OCI-M2 (cell line): Measurements from ENCODE around the gene VPS26C.

Source experiments
- DNase-seq: peaks from one replicate; lab custom pipeline; 2025; ENCODE audit not compliant: unreplicated experiment; lab: John Stamatoyannopoulos, UW

VPS26C gene

GRCh38 chr21:37266515-37267221 is 466 bp downstream of the VPS26C start:
- no peak for DNase-seq

- DNase-seq, result no peak
Observed at GRCh38 chr21:37264808-37265207, 2.3 kb downstream of the VPS26C start.

- DNase-seq, result no peak
Observed at GRCh38 chr21:37263827-37264600, 3.1 kb downstream of the VPS26C start.

- no peak for DNase-seq
Observed at GRCh38 chr21:37259426-37259825, 7.7 kb downstream of the VPS26C start.

- DNase-seq, result peak; percentile 98
Observed at GRCh38 chr21:37257967-37258877, 8.9 kb downstream of the VPS26C start.

- DNase-seq, result peak; percentile 98
Observed at GRCh38 chr21:37257511-37257966, 9.6 kb downstream of the VPS26C start.

- no peak for DNase-seq
Observed at GRCh38 chr21:37253991-37254390, 13.1 kb downstream of the VPS26C start.

GRCh38 chr21:37251294-37251634 is 15.9 kb downstream of the VPS26C start:
- peak; percentile 67 for DNase-seq

- DNase-seq, result no peak
Observed at GRCh38 chr21:37249112-37249904, 17.8 kb downstream of the VPS26C start.

- DNase-seq, result no peak
Observed at GRCh38 chr21:37248298-37248697, 18.8 kb downstream of the VPS26C start.

- no peak for DNase-seq
Observed at GRCh38 chr21:37245151-37245550, 22.0 kb downstream of the VPS26C start.

GRCh38 chr21:37244501-37245095 is 22.5 kb downstream of the VPS26C start:
- no peak for DNase-seq

- DNase-seq, result no peak
Observed at GRCh38 chr21:37243961-37244360, 23.2 kb downstream of the VPS26C start.

GRCh38 chr21:37241426-37241825 is 25.7 kb downstream of the VPS26C start:
- no peak for DNase-seq

GRCh38 chr21:37240978-37241377 is 26.2 kb downstream of the VPS26C start:
- DNase-seq, result no peak

GRCh38 chr21:37237764-37238163 is 29.4 kb downstream of the VPS26C start:
- no peak for DNase-seq

GRCh38 chr21:37237346-37237745 is 29.8 kb downstream of the VPS26C start:
- no peak for DNase-seq

- DNase-seq, result no peak
Observed at GRCh38 chr21:37233551-37234146, 33.5 kb downstream of the VPS26C start.

- DNase-seq, result no peak
Observed at GRCh38 chr21:37232274-37233018, 34.7 kb downstream of the VPS26C start.
